ENCODE data around the gene GPD1.

Gene GPD1

DNA sequence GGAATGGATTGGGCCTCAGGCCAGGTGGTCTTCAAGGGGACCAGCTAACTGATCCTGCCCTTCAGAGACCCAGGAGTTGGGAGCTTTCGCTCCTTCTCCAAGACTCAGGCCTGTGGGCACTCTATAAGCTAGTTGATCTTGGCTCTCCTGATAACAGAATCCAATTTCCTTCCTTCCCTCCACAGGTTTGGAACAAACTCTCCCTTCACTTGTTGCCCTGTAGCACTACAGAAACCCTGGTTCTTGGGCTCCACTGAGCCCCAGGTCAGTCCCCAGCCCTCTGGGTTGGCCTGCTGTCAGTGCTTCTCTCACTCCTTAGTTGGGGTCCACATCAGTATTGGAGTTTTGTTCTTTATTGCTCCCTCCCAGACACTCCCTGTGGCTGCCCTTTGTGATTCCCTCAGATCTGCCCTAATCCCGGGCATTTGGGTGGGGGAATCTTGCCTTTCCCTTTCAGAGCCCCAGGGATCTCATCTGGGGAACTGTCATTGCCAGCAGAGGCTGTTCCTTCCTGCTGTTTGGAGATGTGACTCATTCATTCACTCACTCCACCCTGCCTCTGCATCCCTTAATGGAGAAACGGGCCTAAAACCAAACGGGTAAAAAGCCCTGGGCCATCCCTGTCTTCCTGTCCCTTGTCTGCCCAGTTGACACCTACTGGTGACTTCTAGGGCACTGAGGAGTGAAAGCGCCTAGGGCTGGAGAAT, 4.4 kb upstream of the GPD1 start:
- no peak for DNase-seq (ENCODE audit: low read depth in 2 of 2, low spot score in 1 of 2)

DNA sequence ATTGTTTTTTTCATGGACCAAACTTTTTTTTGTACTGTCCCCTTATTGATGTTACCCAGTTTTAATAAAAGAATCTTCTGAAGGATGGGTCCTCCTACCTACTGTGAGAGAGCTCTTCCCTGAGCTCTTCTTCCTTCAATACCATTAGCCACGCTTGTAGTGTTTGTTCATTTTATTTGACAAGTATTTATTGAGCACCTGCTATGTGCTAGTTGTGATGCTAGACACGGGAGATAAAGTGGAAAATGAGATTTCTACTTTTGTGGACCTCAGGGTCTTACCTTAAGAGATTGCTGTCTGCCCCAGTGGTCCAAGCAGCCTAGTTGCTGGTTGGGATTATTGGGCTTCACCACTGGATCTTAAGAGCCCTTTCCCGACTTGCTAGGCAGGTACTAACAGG, 3.2 kb upstream of the GPD1 start:
- DNase-seq (ENCODE audit: low read depth in 2 of 2, low spot score in 1 of 2): no peak

DNA sequence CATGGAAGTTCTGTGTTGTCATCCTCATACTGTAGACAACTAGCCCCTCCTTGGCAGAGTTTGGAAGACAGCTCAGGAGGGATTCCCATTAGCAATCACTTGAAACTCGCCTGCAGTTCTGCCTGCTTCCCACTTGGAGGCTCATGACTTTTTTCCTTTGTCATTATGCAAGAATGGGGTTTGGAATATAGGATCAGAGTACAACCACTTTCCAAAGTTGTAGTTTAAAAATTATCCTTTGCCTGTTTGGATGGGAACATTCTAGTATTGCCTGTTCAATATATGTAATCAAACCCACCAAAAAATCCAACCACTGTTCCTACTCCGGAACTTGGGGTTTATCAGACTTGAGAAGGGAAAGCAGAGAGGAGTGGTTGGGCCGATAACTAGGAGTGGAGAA, 2.1 kb upstream of the GPD1 start:
- DNase-seq (ENCODE audit: low read depth in 2 of 2, low spot score in 1 of 2): no peak

DNA sequence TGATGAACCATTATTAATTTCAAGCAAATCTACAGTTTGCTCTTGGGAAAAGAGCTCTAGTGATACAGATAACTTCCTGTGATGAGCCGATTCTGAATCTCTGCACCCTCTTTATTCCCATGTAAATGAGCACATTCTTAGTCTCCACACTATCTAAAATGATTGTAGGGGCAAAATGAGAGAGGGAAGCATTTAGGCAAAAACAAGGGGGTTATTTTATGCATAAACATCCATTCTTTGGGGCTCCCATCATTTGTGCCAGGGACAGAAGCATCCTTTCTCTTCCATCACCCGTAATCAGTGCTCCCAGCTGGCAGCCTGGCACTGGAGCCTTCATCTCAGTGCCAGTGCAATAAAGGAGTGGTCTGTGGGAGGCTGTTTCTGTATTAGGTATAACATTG, 1.7 kb upstream of the GPD1 start:
- no peak for DNase-seq (ENCODE audit: low read depth in 2 of 2, low spot score in 1 of 2)

DNA sequence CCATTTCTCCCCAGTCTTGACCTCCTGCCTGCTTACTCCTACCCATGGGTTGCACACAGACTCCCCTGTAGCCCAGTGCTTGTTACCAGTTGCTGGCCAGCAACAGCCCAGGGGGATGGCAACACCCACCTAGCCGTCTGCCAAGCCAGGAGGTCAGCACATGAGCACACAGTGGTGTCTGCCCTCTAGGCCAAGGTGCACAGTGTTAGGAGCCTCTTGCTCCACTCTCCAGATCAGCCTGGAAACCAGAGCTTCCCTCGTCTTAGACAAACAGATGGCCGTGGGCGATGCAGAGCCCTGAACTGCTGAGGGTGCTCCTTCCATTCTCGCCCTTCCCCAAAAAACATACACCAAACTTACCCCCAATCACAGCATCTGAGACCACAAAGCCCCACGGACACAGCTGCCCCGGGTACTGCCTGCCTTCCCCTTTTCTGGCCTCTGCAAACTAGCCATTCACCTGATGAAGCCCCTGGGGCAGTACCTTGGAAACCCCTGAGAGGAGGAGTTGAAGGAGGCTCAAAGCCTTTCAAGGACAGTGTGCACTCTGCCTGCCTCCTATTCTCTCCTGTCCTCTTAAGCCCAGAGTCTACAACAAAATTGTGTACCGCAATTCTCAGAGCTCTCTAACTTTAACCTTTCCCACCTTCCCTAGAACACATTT, 1.0 kb upstream of the GPD1 start:
- DNase-seq (ENCODE audit: low read depth in 2 of 2, low spot score in 1 of 2): no peak

DNA sequence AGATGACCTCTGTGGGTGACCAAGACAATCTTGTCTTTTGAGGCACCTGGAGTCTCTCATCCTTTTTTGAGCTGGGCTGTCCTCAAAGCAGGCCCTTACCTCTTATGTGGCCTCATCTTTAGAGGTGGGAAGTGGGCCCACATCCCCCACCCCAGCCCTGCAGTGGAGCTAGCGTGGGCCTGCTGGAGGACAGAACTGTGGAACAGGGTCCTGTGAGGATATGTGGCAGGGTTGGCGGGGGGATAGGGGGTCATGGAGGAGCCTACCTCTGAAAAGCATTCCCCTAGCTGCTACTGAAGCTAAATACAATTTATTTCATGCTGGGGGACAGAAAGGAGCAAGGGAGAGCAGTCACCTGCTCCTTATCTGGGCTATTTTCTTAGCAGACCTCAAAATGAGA, 457 bp upstream of the GPD1 start:
- no peak for DNase-seq (ENCODE audit: low read depth in 2 of 2, low spot score in 1 of 2)

DNA sequence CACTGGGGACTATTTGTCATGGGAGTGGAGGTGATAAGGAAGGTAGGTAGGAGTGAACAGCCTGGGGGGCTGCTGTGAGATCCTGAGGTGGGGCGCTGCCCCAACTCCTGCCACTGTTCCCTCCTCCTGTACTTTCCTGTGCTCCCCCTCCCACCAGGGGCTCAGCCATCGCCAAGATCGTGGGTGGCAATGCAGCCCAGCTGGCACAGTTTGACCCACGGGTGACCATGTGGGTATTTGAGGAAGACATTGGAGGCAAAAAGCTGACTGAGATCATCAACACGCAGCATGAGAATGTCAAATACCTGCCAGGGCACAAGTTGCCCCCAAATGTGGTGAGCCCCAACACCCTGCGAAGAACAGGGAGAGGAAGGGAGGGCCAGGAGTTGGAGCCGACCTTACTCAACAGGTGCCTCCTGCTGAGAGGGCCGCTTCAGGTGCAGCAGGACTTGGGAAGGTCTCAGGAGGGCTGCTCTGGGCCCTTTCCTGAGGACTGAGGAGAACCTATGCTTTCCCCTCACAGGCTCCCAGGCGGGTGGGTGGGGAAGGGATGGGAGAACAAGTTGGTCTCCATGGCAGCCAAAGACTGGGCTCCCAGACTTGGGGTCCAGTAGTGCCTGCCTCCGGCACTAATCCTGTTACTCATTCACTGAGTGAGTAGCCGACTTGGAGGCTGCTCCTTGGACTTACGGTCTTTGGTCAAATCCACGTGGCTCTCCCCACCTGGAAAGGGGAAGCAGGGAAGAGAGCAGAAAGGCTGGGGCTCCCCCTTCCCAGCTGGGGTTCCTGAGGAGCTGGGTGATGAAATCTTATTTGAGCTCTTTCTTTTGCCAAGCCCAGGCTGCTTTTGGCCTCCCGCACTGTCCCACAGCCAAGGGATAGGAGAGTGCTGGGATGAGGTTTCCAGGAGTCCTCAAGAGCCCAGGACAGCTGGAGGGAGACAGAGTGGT, 884 bp downstream of the GPD1 start:
- DNase-seq (ENCODE audit: low read depth in 2 of 2, low spot score in 1 of 2): no peak

DNA sequence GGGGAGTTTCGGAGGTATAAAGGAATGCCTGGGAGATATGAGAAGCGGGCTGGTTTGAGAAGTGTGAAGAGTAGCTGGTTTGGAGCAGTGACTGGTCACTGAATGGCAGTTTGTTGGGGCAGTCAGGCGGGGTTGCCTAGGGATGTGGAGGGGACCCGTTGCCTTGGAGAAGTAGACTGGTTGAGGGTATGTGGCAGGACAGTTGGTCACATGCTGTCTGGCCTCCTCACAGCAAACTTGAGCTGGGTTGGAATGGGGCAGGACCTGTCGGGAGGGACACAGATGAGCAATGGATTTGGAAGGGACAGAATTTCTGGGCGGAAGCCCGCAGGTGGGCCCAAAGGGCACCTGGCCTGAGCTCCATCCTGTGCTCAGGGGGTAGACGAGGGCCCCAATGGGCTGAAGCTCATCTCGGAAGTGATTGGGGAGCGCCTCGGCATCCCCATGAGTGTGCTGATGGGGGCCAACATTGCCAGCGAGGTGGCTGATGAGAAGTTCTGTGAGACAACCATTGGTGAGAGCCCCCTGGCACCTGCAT, 2.2 kb downstream of the GPD1 start:
- DNase-seq (ENCODE audit: low read depth in 2 of 2, low spot score in 1 of 2): no peak

DNA sequence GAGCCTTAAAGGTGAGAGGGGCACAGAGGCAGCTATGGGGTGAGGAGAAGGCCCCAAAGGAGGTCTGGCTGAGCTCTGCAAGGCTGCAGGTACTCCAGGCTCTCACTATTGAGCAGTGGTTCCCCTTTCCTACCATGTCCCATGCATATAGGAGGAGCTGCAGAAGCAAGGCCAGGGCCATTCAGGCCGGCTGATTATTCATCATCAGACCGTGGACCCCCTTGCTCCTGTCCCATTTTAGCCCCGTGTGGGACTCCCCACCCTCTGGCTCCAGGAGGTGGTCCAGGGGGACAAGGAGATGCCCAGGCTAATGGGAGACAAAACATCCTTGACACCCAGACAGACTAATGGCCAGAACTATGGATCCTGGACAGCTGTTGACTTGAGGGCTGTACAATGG, 3.1 kb downstream of the GPD1 start:
- DNase-seq (ENCODE audit: low read depth in 2 of 2, low spot score in 1 of 2): no peak

DNA sequence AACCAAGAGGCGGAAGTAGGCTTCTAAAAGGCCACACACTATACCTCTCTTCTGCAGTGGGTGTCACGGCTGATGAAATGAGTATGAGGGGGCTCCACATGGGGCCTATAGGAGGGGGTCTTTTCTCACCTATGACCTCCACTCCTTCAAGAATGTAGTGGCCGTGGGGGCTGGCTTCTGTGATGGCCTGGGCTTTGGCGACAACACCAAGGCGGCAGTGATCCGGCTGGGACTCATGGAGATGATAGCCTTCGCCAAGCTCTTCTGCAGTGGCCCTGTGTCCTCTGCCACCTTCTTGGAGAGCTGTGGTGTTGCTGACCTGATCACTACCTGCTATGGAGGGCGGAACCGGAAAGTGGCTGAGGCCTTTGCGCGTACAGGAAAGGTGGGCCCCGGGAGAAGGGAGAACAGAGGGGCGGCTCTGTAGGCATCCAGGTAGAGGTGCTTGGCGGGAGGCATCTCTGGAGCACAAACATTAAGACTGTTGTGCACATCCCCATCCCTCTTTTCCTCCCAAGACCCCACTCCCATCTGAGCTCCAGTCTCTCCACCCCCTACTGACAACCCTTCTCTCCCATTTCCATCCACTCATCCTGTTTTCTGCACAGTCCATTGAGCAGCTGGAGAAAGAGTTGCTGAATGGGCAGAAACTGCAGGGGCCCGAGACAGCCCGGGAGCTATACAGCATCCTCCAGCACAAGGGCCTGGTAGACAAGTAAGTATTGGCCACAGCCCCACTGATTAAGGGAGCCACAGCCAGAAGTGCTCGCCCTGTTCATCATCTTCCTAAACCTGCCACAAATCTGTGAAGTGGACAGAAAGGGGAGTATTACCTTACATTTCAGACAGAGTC, 3.8 kb downstream of the GPD1 start:
- no peak for DNase-seq (ENCODE audit: low read depth in 2 of 2, low spot score in 1 of 2)

DNA sequence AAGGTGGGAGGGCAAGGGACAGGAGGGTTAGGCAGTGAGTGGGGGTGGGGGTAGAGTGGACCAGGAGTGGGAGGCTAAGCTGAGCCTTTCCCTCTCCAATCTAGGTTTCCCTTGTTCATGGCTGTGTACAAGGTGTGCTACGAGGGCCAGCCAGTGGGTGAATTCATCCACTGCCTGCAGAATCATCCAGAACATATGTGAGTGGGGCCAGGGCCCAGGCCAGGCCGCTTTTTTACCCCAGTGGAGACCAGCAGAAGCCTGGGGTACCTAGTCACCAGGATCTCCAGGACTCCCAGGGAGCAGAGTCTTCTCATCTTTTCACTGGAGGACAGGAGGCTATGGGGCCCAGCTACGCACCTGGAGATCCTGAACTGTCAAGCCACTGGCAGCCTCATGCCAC, 5.5 kb downstream of the GPD1 start:
- DNase-seq (ENCODE audit: low read depth in 2 of 2, low spot score in 1 of 2): no peak

DNA sequence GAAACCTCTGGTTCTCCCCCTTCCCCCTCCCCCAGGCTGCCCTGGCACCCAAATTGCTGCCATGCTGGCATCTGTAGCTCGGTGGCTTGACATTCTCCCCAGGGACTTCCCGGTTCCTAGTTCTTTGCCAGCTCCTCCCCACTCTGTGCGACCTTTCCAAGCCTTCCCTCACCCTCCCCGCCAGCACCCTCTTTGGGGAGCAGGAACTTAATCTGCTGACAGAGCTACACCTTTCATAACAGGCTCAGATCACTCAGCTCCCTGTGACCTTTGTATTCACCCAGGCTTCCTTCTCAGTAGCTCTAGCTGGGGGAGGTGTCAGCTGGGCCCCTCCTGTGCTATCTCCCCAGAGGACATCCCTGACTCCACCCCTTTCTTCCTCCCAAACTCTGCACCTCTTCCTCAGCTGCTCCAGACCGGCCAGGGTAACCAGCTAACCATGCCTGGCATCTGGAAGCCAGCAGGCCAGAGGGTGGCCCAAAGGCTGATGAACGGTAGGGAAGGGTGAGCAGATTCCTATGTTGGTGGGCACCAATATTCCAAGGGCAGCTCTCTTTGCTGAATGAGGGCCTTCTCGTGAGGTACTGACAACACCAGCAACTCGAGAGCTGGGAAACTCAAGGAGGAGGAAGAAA, 6.4 kb downstream of the GPD1 start:
- DNase-seq (ENCODE audit: low read depth in 2 of 2, low spot score in 1 of 2): no peak

DNA sequence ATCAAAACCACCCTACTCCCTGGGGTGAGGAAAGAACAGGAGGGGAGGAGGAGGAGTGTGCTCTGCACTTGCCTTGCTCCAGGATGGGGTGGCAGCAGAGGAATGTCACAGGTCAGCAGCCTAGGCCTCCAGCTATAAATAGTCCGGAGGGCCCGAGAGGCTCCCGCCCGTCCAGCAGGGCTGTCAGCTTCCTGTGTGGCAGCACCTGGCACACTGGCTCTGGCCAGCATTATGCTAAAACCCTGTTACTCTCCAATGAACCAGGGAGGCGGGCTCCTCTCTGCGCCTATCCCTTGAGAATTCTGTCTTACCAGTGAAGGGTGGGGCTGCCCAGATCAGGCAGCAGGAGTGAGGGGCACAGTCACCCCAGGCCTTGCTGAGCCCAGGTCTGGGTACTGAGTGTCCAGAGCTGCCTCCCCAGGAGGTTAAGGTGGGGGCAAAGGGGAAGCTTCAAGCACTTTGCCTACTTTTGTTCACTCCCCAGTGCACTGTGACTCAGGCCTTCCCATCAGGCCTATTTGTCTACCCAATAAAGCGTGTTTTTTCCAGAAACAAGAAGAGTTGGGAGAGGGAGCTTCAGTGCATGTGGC, 7.0 kb downstream of the GPD1 start:
- no peak for DNase-seq (ENCODE audit: low read depth in 2 of 2, low spot score in 1 of 2)

DNA sequence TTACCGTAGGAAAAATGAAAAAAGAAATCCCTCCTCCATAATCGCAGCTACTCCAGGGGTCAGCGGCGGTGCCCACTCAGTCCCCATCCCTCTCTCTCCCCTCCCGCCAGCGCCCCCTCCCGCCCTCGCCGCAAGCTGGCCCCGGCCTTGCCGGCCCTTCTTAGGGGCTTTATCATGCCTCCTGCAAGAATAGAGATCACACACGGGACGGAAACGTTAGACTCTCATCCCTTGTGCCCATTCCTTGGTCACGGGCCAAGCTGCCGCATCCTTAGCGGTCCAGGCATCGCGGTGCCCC, 7.5 kb downstream of the GPD1 start:
- no peak for DNase-seq (ENCODE audit: low read depth in 2 of 2, low spot score in 1 of 2)

DNA sequence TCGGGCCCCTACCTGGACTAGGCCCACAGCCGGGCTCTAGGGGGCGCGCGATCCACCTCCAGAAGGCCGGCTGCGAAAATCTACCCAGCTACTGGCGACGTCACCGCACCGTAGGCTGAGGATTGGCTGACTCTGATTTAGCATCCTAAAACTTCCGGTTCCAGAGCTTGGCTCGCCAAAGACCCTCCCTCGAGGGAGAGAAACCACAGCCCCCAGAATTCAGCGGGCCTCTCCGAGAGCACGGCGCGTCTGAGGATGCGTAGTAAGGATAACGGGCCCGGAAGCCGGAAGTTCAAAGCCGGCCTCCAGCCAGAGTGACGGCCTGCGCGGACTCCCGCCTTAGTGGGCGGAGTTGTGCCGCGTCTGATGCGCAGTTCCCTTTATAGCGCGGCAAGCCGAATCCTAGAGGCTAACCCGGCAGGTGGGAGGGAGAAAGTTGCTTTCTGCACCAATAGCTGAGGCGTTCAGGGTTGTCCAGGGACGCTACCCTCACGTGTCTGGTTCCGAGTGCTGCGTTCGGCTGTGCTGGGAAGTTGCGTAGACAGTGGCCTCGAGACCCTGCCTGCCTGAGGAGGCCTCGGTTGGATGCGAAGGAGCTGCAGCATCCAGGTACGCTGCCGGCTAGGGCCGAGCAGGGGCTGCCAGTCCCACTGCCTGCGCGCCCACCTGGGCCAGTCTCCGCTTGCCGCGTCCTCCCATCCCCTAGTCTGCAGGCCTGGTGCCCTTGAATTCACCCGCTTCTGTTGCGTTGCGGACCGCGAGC, 8.1 kb downstream of the GPD1 start, which contains the start of gene COX14:
TSS of gene COX14 (plus strand) at position 544 of the 763 bp plus-strand sequence. CDS start 7,808 bp downstream, outside the sequence.
- peak; percentile 98 to 99 for DNase-seq (ENCODE audit: low read depth in 2 of 2, low spot score in 1 of 2)

DNA sequence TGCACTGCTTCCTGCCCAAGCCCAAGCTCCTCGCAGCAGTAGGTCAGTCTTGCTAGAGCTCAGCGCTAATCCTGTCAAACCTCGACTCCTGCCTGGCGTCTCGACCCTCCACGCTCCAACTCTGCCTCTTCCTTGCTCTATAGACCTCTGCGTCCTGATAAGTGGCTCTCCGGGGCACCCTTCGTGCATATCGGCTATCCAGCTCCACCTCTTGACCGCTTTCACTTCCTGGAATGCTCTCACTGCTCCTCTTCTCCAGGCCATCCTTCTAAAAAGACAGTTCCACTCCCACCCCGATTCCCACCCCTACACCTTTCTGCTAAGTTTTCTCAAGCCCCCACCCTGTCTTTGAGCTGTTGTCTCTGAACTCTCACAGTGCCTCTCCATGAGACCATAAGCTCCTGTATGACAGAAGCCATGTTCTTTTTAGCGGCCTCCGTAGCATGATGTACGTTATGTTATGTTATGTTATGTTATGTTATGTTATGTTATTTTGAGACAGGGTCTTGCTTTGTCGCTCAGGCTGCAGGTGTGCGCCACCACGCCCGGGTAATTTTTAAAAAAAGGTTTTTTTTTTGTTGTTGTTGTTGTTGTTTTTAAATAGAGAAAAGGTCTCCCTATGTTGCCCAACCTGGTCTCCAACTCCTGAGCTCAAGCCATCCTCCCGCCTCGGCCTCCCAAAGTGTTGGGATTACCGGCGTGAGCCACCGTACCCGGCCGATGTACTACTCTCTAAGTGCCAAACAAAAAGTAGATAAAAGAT, 8.8 kb downstream of the GPD1 start:
- no peak for DNase-seq (ENCODE audit: low read depth in 2 of 2, low spot score in 1 of 2)

DNA sequence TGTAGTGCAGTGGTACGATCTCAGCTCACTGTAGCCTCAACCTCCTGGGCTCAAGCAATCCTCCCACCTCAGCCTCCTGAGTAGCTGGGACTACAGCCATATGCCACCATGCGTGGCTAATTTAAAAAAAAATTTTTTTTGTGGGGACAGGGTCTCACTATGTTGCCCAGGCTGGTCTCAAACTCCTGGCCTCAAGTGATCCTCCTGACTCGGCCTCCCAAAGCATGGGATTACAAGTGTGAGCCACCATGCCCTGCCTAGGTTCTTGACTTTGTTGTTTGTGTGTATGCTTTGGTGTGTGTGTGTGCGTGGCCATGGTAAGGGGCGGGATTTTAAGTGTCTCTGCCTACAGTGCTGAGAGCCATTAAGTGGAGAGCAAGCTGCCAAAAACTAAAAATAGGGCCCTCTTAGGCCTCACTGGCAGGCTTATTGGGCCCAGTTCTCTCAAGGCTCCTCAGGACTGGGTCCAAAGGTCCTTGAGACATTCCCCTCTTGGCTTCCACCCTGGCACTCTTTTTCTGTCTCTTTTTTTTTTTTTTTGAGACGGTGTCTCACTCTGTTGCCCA, 13.3 kb downstream of the GPD1 start:
- no peak for DNase-seq (ENCODE audit: low read depth in 2 of 2, low spot score in 1 of 2)

DNA sequence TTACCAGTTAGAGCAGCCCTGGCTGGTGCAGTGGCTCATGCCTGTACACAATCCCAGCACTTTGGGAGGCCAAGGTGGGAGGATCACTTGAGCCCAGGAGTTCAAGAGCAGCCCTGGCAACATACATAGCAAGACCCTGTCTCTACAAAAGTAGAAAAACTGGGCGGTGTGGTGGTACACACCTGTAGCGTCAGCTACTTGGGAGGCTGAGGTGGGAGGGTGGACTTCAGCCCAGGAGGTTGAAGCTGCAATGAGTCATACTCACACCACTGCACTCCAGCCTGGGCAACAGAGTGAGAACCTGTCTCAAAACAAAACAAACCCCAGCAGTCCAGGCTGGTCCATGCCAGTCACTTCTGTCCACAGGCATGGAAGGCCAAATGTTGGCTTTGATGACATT, 15.6 kb downstream of the GPD1 start:
- DNase-seq (ENCODE audit: low read depth in 2 of 2, low spot score in 1 of 2): no peak
